ENCODE results near the gene SNAPC2.

DNA sequence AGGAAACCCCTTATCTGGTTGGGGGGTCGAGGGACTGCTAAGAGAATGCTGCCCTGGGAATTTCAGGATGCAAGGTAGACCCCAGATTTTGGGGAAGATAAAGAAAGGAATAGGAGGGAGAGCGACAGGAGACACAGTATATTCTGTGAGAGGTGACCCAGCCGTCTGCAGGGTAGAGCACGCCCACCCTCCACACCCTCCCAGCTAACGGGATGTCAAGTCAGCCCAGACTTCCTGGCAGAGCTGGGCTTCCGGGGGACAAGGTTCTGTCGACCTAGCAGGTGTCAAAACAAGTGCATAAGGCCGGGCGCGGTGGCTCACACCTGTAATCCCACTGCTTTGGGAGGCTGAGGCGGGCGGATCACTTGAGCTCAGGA, 45.3 kb upstream of the SNAPC2 start:
- no peak; the same call in 1 of the 2 replicates for TF ChIP-seq ZNF839 (CRISPR knock-in tag; IDR thresholded peaks at IDR 0.05; ENCODE audit: borderline replicate concordance)
- TF ChIP-seq, protein P1, sequence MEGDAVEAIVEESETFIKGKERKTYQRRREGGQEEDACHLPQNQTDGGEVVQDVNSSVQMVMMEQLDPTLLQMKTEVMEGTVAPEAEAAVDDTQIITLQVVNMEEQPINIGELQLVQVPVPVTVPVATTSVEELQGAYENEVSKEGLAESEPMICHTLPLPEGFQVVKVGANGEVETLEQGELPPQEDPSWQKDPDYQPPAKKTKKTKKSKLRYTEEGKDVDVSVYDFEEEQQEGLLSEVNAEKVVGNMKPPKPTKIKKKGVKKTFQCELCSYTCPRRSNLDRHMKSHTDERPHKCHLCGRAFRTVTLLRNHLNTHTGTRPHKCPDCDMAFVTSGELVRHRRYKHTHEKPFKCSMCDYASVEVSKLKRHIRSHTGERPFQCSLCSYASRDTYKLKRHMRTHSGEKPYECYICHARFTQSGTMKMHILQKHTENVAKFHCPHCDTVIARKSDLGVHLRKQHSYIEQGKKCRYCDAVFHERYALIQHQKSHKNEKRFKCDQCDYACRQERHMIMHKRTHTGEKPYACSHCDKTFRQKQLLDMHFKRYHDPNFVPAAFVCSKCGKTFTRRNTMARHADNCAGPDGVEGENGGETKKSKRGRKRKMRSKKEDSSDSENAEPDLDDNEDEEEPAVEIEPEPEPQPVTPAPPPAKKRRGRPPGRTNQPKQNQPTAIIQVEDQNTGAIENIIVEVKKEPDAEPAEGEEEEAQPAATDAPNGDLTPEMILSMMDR (CRISPR knock-in tag; IDR thresholded peaks at IDR 0.05): no peak
